A204.1 (cell line): Measurements from ENCODE around the gene PI4K2A.
A peak's percentile ranks its signal among the peaks of the same experiment; 100 is the strongest.

Experiments
- FAIRE-seq: peaks from 2 replicates; lab custom pipeline; 2012; peaks lifted over from hg19 to GRCh38; lab: Jason Lieb, UNC

PI4K2A gene

DNA sequence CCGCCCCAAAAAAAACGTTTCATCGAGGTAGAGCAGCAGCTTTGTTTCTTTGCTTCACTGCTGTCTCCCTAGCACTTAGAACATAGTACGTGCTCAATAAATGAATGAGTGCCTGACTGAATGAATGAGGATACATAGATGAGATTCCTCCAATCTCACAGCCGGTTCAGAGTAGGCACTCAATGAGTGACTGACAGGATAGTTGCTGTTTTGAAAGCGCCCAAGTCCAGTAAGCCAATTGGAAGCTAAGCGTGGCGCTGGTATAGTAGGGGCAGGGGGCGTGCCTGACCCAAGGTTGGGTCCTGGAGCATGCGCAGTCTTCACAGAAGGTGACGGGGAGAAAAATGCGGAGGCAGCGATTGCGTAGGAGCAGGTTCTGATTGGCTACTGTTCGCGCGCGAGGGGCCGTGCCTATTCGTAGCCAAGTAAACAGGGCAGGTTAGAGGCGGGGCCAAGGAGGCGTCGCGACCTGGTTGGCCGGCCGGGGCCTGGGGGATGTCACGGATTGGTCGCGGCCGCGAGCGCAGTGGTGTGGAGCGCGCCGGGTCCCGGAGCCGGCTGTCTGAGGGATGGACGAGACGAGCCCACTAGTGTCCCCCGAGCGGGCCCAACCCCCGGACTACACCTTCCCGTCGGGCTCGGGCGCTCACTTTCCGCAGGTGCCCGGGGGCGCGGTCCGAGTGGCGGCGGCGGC lies at the start of gene PI4K2A:
TSS of gene PI4K2A (plus strand) at position 498 of the 694 bp plus-strand sequence. CDS start at position 570, 72 bp downstream.
- peak; percentile 99 for FAIRE-seq

DNA sequence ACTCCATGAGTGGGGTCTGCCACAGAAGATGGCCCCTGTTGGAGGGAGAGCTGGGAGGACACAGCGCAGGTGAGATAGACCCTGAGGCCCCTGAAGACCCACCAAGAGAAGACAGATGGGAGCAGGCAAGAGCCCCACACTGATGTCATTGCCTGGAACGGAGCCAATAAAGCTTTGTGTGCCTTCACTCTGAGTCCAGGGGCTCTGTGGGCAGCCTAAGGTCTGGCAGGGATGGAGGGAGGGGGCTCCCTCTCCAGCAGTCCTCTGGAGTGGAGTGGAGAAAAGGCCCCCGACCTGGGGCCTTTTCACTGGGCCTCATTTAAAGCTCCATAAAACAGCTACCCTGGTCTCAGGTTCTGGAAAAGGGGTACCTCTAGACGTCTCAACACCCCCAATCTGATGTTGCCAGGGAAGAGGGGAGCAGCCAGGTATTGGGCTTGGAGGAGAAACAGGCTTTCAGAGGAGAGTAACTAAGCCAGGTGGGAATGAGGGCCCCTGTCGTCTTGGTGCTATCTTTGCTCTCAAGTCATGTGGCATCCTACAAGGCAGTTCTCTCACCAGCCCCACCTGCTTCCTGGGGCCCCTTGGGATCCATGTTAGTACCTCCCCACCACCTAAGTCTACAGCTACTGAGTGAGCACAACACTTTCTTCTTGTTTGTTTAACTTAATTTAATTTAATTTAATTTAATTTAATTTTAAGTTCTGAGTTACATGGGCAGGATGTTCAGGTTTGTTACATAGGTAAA lies 49.5 kb upstream of the PI4K2A start:
- FAIRE-seq, result no peak

- FAIRE-seq, result no peak
Observed at GRCh38 chr10:97593421-97593820, 47.0 kb upstream of the PI4K2A start.

DNA sequence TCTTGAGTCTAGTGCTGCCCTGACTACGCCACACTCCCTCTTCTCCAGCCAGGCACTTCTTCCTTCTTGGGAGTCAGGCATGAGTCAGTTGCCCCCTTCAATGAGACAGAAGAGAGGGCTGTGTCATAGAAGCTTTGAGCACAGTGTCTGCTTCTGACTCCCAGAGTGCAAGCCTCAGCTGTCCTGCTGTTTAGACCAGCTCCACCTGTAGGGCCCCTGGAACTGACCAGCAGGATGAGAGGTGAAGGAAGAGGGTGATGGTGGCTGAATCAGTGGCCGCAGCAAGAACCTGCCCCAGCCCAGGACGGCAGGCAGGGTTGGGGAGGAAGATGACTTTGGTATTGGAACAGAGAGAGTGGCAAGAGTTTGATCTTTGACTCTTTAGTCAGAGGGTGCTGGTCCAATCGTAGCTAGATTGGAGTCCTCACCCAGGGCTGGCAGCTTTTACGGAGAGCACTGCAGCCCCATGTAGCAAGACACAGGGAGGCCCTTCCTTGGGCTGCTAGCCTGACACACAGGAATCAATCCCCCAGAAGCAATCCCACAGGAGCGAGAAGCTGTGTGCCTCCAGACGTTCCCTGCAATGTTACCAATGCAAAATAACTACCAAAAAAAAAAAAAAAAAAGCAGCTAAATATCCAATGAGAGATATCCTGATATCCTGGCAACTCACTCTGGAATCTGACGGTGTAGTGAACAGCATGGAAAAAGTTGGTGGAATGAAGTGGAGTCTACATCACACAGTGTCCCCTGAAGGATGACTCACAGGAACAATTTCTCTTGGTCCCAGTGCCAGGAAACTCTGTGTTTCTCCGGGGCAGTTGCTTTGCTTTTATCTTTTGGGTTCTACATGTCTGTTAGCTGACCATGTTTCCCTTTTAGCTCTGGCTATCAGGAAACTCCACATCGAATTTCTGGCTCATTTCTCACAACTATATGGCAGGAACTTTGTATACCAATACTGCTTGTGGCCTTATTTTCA lies 44.1 kb upstream of the PI4K2A start:
- FAIRE-seq, result peak; percentile 98

GRCh38 chr10:97597778-97598177 lies 42.7 kb upstream of the PI4K2A start:
- FAIRE-seq, result no peak

- no peak for FAIRE-seq
Observed at GRCh38 chr10:97598407-97599271, 41.8 kb upstream of the PI4K2A start.

DNA sequence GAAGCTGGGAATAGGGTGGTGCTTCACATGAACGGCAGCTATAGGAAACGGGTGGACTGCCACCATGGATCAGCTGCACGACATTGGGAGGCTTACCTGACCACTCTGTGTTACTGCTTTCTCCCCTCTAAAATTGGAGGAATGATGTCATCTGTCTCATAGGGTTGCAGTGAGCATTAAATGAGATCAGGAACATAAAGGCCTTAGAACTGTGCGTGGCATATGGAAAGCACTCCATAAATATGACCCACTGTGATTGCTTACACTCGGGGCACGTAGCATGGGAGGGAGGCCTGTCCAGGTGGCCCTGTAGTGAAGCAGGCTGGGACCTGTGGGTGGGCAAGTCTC lies 41.2 kb upstream of the PI4K2A start:
- no peak for FAIRE-seq

GRCh38 chr10:97600616-97601015 lies 39.9 kb upstream of the PI4K2A start:
- FAIRE-seq, result no peak

DNA sequence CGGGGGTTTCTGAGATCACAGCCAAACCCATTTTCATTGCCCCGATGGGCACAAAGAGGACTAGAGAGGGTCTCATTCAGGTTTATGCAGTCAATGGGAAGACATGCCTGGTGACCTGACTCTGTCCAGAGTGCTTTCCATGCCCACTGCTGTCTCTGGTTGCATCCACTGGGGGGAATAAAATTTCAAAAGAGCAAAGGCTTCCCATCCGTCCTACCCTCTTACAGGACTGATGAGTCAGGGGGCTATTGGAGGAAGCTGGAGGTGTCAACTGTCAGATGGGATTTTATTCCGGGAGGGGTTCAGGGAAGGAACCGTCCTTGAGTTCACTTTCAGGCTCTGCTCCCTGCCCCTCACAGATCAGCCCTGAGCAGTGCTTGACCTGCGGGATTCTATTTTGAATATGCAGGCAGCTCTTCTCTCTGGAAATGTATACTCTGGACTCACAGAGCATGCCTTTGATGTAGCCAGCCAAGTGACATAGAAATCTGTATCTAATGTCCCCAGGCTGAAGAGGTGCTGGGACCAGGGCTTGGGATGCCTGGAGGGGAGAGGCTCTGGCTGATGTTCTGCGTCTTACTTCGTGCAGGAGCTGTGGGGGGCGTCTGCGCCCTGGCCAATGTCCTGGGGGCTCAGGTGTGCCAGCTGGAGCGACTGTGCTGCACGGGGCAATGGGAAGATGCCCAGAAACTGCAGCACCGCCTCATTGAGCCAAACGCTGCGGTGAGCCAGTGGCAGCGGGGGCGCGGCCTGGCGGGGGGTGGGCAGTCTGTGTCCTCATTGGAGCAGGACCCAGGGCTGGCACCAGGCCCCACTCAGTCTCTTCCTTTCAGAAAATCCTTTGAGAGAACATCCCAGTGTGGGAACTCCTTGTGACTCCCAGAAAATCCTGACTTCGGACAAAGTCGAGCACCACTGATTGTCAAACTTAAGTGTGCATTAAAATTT lies 38.9 kb upstream of the PI4K2A start:
- no peak for FAIRE-seq

DNA sequence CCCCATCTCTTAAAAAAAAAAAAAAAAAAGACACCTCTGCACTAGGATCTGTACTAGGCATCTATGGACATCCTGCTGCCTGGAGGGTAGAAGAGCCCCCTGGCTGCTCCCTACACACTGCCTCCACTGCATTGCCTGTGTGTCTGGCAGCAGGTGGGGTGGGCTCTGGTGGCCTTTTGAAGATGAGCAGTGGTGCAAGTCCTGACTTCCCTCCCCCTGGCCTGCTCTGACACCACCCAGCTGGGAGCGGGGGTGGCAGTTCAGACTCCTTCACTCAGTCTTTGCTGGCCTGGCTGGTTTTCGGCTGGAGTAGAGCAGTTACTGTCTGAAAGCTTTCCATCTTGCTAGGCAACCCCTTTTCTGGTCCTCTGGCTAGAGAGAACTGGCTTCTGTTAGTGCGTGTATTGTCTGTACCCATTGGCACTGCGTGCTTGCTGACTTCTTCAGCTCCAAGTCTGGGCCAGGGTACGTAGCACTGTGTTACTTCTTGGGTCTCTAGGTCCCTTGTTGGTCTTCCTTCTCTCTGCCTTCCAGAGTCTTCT lies 33.3 kb upstream of the PI4K2A start:
- FAIRE-seq, result no peak

DNA sequence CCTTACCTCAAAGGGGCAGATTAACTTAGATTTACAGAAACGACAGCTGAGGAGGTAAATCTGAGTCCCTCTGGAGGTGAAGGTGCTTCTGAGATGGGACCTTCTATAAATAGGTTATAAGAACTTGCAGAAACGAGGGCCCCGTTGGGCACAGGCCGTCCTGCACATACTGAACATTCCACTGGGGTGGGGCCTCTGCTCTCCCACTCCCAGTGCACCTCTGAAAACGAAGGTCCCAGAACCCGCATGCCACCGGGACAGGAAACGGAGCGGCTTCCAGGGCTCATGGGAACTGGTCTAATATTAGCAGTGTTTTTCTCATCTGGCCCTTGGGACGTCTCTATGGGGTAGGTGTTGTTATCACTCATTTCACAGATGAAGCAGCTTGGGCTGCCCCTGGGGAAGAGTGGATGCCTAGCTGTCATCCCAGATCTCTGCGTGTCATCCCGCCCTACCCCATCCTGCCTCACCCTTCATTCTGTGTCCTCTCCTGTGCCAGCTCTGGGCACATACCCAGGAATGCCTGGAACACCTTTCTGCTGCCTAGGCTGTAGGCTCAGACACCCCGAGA lies 31.4 kb upstream of the PI4K2A start:
- FAIRE-seq, result no peak

DNA sequence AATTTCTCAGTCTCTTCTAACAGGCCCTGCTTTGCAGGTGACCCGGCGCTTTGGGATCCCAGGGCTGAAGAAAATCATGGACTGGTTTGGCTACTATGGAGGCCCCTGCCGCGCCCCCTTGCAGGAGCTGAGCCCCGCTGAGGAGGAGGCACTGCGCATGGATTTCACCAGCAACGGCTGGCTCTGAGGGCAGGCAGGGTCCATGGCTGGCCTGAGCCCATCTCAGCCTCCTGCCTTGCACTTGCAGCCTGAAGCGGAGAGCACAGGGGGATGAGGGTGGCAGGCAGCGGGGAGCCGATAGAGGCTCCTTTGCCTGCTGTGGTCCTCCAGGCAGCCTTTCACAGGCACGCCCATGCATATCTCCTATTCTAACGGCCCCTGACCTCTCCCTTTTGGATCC lies 29.0 kb upstream of the PI4K2A start:
- FAIRE-seq, result no peak

DNA sequence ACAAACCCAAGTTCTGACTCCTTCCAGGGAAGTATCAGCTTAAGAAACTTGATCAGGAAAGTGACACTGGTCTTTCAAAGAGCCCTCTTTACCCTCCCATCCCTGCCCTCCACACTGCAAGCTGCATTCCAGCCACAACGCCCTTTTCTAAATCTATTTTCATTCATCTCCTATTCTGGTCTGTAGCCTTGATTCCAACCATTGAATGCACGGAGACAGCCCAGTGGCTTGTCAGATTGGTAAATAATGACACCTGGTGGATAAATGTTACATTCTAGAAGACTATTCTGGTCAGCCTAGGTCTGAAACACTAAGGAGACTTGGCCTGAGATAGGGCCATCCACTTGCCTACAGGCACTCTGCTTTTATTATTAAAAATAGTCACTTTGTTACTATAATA lies 28.1 kb upstream of the PI4K2A start:
- FAIRE-seq, result peak; percentile 96

DNA sequence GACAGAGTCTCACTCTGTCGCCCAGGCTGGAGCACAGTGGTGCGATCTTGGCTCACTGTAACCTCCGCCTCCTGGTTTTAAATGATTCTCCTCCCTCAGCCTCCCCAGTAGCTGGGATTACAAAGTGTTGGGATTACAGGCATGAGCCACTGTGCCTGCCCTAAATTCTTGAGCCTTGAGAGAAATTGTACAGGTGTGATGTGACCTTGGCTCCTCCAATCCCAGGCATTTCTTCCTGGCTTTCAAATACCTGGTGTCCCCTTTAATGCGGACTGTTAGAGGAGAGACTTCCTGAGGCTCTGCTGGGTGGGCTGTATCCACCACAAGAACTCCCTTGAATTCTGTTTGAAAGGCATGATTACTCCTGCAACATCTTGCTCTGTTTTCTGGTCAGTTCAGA lies 22.2 kb upstream of the PI4K2A start:
- FAIRE-seq, result no peak

DNA sequence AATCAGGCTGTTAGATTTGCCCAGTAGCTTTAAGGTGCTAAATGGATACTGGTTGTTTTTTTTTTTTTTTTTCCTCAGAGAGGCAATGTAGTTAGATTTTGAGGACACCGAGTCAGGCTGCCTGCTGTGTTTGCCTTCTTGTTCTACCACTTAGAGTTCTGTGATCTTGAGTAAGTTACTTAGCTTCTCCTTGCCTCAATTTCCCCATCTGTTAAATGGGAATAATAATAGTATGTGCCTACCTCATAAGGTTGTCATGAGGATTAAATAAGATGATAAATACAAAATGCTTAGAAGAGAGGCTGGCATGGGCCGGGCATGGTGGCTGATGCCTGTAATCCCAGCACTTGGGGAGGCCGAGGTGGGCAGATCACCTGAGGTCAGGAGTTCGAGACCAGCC lies 21.7 kb upstream of the PI4K2A start:
- no peak for FAIRE-seq

DNA sequence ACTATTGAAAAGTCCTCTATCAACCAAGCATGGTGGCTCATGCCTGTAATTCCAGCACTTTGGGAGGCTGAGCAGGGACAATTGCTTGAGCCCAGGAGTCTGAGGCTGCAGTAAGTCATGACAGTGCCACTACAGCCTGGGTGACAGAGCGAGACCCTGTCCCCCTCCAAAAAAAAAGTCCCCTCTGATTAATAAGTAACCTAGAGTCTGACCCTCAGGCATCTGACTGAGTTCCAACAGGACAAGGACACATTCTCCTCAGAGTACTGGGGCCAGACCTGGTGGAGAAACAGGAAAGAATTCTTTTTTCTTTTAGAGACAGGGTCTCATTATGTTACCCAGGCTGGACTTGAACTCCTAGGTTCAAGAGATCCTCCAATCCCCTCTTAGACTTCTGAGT lies 17.2 kb upstream of the PI4K2A start:
- FAIRE-seq, result no peak

DNA sequence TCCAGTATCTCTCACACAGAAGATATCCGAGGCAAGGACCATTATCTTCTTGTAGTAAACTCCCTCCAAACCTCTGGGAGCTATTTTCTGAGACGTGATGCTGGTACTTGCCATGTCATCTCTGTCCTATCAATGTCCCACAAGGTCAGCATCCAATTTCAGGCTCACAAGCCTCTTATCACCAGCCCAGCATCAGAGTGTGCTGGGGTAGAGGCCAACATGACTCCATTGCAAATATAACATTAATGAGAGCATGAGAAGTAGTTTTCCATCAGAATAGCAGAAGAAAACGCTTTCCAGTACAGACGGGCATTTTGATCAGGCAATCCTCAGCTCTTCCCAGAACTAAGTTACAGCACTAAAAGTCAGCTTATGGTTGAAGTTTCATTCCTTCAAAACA lies 12.7 kb upstream of the PI4K2A start:
- no peak for FAIRE-seq

GRCh38 chr10:97628228-97628627 lies 12.2 kb upstream of the PI4K2A start:
- FAIRE-seq, result no peak

GRCh38 chr10:97629289-97629688 lies 11.2 kb upstream of the PI4K2A start:
- FAIRE-seq, result no peak

DNA sequence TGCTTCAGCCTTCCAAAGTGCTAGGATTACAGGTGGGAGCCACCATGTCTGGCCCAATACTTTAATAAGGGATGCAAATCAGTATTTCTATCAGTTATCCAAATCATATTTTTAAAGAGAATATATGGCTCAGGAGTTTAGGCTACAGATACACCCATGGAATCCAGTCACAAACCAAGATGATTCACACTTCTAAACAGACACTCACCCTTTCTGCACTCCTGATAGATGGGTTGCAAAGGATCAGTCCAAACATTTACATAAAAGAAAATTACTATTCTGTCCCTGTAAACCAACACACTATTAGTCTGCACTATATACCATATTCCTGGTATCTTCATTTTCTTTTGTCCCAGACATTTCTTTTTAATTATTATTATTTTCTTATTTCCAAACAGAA lies 9.4 kb upstream of the PI4K2A start:
- no peak for FAIRE-seq
